ENCODE data around the gene OGFRL1. TPM values are rescaled to one million over a fixed set of nuclear protein-coding genes. Genes with fewer than 3 reads are reported as not detected.

The OGFRL1 gene
- total and polyA plus RNA-seq, 4 donors: 0.71 to 9.3 (median 3.3) TPM

DNA sequence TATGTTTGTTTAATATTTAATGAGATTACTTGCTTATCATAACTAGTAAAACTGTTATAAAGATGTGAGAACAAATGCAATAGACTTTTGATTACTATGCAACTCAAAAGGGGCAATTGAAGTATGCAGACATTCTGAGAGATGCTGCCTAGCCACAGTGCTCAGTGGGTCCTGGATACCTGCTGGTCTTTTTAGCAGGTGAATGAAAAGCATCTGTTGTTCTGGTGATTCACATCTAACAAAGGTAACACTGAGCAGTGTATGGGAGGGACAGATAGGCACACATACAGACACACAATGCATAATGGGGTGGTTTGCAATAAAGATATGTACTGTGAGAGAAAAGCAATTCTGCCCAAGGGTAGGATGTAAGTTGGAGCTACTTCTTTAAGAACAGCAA, 46.9 kb downstream of the OGFRL1 start:
- H3K27ac ChIP-seq (ENCODE audit: low read depth in 1 of 2, low read length in 2 of 2): no peak overlapping the region
- no peak for TF ChIP-seq REST (IDR thresholded peaks at IDR 0.05)
- TF ChIP-seq HNF4A (conservative IDR thresholded peaks at IDR 0.05): no peak
- TF ChIP-seq RXRA (IDR thresholded peaks at IDR 0.05): no peak
- TF ChIP-seq RAD21 (IDR thresholded peaks at IDR 0.05): no peak
- TF ChIP-seq, protein P1, sequence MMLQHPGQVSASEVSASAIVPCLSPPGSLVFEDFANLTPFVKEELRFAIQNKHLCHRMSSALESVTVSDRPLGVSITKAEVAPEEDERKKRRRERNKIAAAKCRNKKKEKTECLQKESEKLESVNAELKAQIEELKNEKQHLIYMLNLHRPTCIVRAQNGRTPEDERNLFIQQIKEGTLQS (IDR thresholded peaks at IDR 0.05): no peak
- TF ChIP-seq SP1 (IDR thresholded peaks at IDR 0.05): no peak
- no peak for TF ChIP-seq GABPA (IDR thresholded peaks at IDR 0.05 in 1 of 2, conservative IDR thresholded peaks at IDR 0.05 in 1 of 2)
- no peak for TF ChIP-seq YY1 (IDR thresholded peaks at IDR 0.05)
- no peak for TF ChIP-seq TAF1 (conservative IDR thresholded peaks at IDR 0.05)
- no peak for TF ChIP-seq NR2F2 (IDR thresholded peaks at IDR 0.05)
- TF ChIP-seq, protein P2, sequence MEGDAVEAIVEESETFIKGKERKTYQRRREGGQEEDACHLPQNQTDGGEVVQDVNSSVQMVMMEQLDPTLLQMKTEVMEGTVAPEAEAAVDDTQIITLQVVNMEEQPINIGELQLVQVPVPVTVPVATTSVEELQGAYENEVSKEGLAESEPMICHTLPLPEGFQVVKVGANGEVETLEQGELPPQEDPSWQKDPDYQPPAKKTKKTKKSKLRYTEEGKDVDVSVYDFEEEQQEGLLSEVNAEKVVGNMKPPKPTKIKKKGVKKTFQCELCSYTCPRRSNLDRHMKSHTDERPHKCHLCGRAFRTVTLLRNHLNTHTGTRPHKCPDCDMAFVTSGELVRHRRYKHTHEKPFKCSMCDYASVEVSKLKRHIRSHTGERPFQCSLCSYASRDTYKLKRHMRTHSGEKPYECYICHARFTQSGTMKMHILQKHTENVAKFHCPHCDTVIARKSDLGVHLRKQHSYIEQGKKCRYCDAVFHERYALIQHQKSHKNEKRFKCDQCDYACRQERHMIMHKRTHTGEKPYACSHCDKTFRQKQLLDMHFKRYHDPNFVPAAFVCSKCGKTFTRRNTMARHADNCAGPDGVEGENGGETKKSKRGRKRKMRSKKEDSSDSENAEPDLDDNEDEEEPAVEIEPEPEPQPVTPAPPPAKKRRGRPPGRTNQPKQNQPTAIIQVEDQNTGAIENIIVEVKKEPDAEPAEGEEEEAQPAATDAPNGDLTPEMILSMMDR (IDR thresholded peaks at IDR 0.05; ENCODE audit: low read depth, low read length, missing input control): no peak
- TF ChIP-seq FOXA1 (IDR thresholded peaks at IDR 0.05): no peak
- TF ChIP-seq, protein P3, sequence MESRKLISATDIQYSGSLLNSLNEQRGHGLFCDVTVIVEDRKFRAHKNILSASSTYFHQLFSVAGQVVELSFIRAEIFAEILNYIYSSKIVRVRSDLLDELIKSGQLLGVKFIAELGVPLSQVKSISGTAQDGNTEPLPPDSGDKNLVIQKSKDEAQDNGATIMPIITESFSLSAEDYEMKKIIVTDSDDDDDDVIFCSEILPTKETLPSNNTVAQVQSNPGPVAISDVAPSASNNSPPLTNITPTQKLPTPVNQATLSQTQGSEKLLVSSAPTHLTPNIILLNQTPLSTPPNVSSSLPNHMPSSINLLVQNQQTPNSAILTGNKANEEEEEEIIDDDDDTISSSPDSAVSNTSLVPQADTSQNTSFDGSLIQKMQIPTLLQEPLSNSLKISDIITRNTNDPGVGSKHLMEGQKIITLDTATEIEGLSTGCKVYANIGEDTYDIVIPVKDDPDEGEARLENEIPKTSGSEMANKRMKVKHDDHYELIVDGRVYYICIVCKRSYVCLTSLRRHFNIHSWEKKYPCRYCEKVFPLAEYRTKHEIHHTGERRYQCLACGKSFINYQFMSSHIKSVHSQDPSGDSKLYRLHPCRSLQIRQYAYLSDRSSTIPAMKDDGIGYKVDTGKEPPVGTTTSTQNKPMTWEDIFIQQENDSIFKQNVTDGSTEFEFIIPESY (IDR thresholded peaks at IDR 0.05): no peak
- TF ChIP-seq FOXA2 (IDR thresholded peaks at IDR 0.05): no peak
- no peak for TF ChIP-seq HNF4G (IDR thresholded peaks at IDR 0.05)
- no peak for TF ChIP-seq EGR1 (IDR thresholded peaks at IDR 0.05; ENCODE audit: low read depth in 2 of 2)
- H3K9me3 ChIP-seq (ENCODE audit: control insufficient read depth in 4 of 4, low read length in 3 of 4): no peaks in the 10 kb centered on the region
- H3K27me3 ChIP-seq (ENCODE audit: control insufficient read depth in 4 of 4, insufficient read depth in 4 of 4, low read length in 3 of 4): no peaks in the 10 kb centered on the region
- no peak overlapping the region for H3K4me3 ChIP-seq (ENCODE audit: low read depth in 1 of 3, low read length in 3 of 3)
- DNase-seq (ENCODE audit: low spot score): no peak
- H3K36me3 ChIP-seq (ENCODE audit: control insufficient read depth in 4 of 4, insufficient read depth in 3 of 4, low read depth in 1 of 4, low read length in 3 of 4): no peaks in the 10 kb centered on the region
- H3K9ac ChIP-seq (ENCODE audit: low read depth in 1 of 2, low read length in 2 of 2): no peak overlapping the region
- H3K4me1 ChIP-seq (ENCODE audit: control insufficient read depth in 4 of 4, insufficient read depth in 4 of 4, low read length in 3 of 4): no peaks in the 10 kb centered on the region

DNA sequence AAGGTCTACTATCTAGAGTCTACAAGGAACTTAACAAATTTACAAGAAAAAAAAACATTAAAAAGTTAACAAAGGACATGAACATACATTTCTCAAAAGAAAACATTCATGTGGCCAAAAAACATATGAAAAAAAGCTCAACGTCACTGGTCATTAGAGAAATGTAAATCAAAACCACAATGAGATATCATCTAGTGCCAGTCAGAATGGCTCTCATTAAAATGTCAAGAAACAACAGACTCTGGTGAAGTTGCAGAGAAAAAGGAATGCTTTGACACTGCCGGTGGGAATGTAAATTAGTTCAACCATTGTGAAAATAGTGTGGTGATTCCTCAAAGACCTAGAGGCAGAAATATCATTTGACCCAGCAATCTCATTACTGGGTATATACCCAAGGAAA, 48.3 kb downstream of the OGFRL1 start:
- 89% methylated on average over 2 of the region's 2 CpGs for WGBS
- TF ChIP-seq EGR1 (IDR thresholded peaks at IDR 0.05; ENCODE audit: low read depth in 2 of 2): no peak
- no peak for TF ChIP-seq JUND (IDR thresholded peaks at IDR 0.05)
- TF ChIP-seq RXRA (IDR thresholded peaks at IDR 0.05): no peak
- TF ChIP-seq YY1 (IDR thresholded peaks at IDR 0.05): no peak
- TF ChIP-seq, protein P3 (IDR thresholded peaks at IDR 0.05): no peak
- TF ChIP-seq, protein P1 (IDR thresholded peaks at IDR 0.05): no peak
- no peak for TF ChIP-seq SP1 (IDR thresholded peaks at IDR 0.05)
- TF ChIP-seq RAD21 (IDR thresholded peaks at IDR 0.05): no peak
- TF ChIP-seq HNF4G (IDR thresholded peaks at IDR 0.05): no peak
- TF ChIP-seq, protein P4, sequence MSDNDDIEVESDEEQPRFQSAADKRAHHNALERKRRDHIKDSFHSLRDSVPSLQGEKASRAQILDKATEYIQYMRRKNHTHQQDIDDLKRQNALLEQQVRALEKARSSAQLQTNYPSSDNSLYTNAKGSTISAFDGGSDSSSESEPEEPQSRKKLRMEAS (IDR thresholded peaks at IDR 0.05): no peak
- TF ChIP-seq, protein P2 (IDR thresholded peaks at IDR 0.05; ENCODE audit: low read depth, low read length, missing input control): no peak
- TF ChIP-seq TAF1 (conservative IDR thresholded peaks at IDR 0.05): no peak
- TF ChIP-seq HNF4A (conservative IDR thresholded peaks at IDR 0.05): no peak
- no peak for TF ChIP-seq FOXA2 (IDR thresholded peaks at IDR 0.05)

More for the DNA sequence above, 48.3 kb downstream of the OGFRL1 start:
- Histone ChIP-seq H3K9ac (ENCODE audit: low read depth in 1 of 2, low read length in 2 of 2) (no peak overlapping the region), H3K36me3 (ENCODE audit: control insufficient read depth in 4 of 4, insufficient read depth in 3 of 4, low read depth in 1 of 4, low read length in 3 of 4) (no peaks in the 10 kb centered on the region), H3K4me3 (ENCODE audit: low read depth in 1 of 3, low read length in 3 of 3) (no peak overlapping the region), H3K4me1 (ENCODE audit: control insufficient read depth in 4 of 4, insufficient read depth in 4 of 4, low read length in 3 of 4) (no peaks in the 10 kb centered on the region), H3K9me3 (ENCODE audit: control insufficient read depth in 4 of 4, low read length in 3 of 4) (no peaks in the 10 kb centered on the region), H3K27ac (ENCODE audit: low read depth in 1 of 2, low read length in 2 of 2) (no peak overlapping the region), H3K27me3 (ENCODE audit: control insufficient read depth in 4 of 4, insufficient read depth in 4 of 4, low read length in 3 of 4) (no peaks in the 10 kb centered on the region)
- DNase-seq (ENCODE audit: low spot score): no peak

Data from liver (tissue), 9 donors.